Adrenal gland (tissue), 12 donors: ENCODE measurements around the gene HIP1. TPM values are rescaled to one million over a fixed set of nuclear protein-coding genes. Genes with fewer than 3 reads are reported as not detected.
"Not testable (repeated sequence)": the region's sequence is repeated elsewhere in the genome, so short reads cannot be mapped to it uniquely, and the experiment has no call there.

ENCODE experiments used
- DNase-seq, 7 donors: peaks; one replicate each; pipeline ENCODE4 v3.0.0-alpha.2; 2019 to 2020
- H3K27ac ChIP-seq, 5 donors: fragments of 200-600 bp; sonication (generic) in 4 of 5; 1 replicate in 3 of 5; 2 replicates in 2 of 5; pipeline versions ENCODE4 v1.5.1 to v1.8.0; 2016 to 2020; ENCODE audit warnings: mild to moderate bottlenecking in 1 of 5
- H3K27me3 ChIP-seq: fragments of 200-600 bp; 2 replicates; pipeline ENCODE4 v1.8.0; 2021
- H3K36me3 ChIP-seq, 2 donors: fragments of 200-600 bp; replicated peaks in 1 of 2; 1 replicate in 1 of 2; 2 replicates in 1 of 2; pipeline versions ENCODE4 v1.5.1 to v1.8.0; 2018 to 2022
- H3K4me1 ChIP-seq, 2 donors: fragments of 200-600 bp; replicated peaks in 1 of 2; 1 replicate in 1 of 2; 2 replicates in 1 of 2; pipeline versions ENCODE4 v1.5.1 to v1.8.0; 2018 to 2021
- H3K4me3 ChIP-seq, 4 donors: fragments of 200-600 bp; sonication (generic) in 3 of 4; one replicate each; pipeline ENCODE4 v1.5.1; 2016 to 2018
- H3K9me3 ChIP-seq, 3 donors: fragments of 200-600 bp; sonication (generic) in 1 of 3; replicated peaks in 1 of 3; 1 replicate in 2 of 3; 2 replicates in 1 of 3; pipeline versions ENCODE4 v1.5.1 to v1.8.0; 2016 to 2021
- POLR2A ChIP-seq, 2 donors: fragments of 450-650 bp; IDR thresholded peaks; one replicate each; pipeline ENCODE4 v1.6.1; 2017; ENCODE audit warnings: antibody characterized with exemption in 2 of 2, mild to moderate bottlenecking in 2 of 2, moderate library complexity in 1 of 2
- WGBS, 4 donors: extraction: QIAGEN DNeasy Blood & Tissue Kit in 2 of 4; methylation state at CpG; one replicate each; pipeline versions ENCODE4 v1.1.5 to v1.1.7; 2013 to 2017; 5-methylcytosine and 5-hydroxymethylcytosine counted together
- intact Hi-C, 2 donors: fragments of 100-400 bp; cut with DNase I; formaldehyde crosslinking; loops; one replicate each; pipeline versions ENCODE4 v1.14.1 to v1.15.0; 2022 to 2023
- polyA plus RNA-seq, 3 donors: library from polyadenylated mRNA; stranded (reverse); fragments of 200-250 nt in 2 of 3; fragments of 350-450 nt in 1 of 3; fragmentation: Illumina TruSeq in 1 of 3; extraction: RNeasy Lipid Tissue Mini Kit (QIAGEN cat#74804) in 1 of 3; gene quantifications; one replicate each; pipeline ENCODE4 v1.2.3, GENCODE V29; 2013 to 2014
- total RNA-seq, 9 donors: library from RNA; depleted of rRNA in 4 of 9; stranded (reverse); fragments of >200 nt in 4 of 9; fragments of 120-200 nt in 1 of 9; fragmentation: NEBNext Ultra II Directional in 1 of 9; extraction: Animal tissue kit (Norgen Biotek cat#: 25700) in 1 of 9; gene quantifications; one replicate each; pipeline versions ENCODE4 v1.1.0 to v1.2.4, GENCODE V29; 2013 to 2023
- TF ChIP-seq, protein P1 (sequence below), 6 experiments: fragments of 450-650 bp in 4 of 6; fragments of 200-600 bp in 2 of 6; sonication (generic) in 1 of 6; IDR thresholded peaks; 1 replicate in 5 of 6; 2 replicates in 1 of 6; pipeline versions ENCODE4 v1.5.1 to v1.8.0; 2016 to 2021; ENCODE audit warnings: antibody characterized with exemption in 6 of 6, mild to moderate bottlenecking in 2 of 6, moderate library complexity in 1 of 6
- donor health status: healthy with polysubstance abuse.
- donor health status: Bipolar disorder and iron deficiency.
- donor health status: DM: yes; HTN: yes; CAD: no.
- donor health status: DM: no; HTN: no; CAD: no.
- donor health status: DM: no; HTN: no; CAD: no.
- donor health status: DM: yes; HTN: yes; CAD: no.

Gene HIP1
- total and polyA plus RNA-seq, 12 donors, result 5.9 to 48.9 (median 32.8) TPM

- no peaks in the 10 kb centered on the region for H3K27me3 ChIP-seq
- H3K27ac ChIP-seq, result no peak overlapping the region
- no peak overlapping the region for H3K4me3 ChIP-seq
- no peaks in the 10 kb centered on the region for H3K4me1 ChIP-seq
- H3K9me3 ChIP-seq, result no peaks in the 10 kb centered on the region
- H3K36me3 ChIP-seq, result no peaks in the 10 kb centered on the region
- TF ChIP-seq POLR2A (IDR thresholded peaks at IDR 0.05), result no peak
- TF ChIP-seq, protein P1, sequence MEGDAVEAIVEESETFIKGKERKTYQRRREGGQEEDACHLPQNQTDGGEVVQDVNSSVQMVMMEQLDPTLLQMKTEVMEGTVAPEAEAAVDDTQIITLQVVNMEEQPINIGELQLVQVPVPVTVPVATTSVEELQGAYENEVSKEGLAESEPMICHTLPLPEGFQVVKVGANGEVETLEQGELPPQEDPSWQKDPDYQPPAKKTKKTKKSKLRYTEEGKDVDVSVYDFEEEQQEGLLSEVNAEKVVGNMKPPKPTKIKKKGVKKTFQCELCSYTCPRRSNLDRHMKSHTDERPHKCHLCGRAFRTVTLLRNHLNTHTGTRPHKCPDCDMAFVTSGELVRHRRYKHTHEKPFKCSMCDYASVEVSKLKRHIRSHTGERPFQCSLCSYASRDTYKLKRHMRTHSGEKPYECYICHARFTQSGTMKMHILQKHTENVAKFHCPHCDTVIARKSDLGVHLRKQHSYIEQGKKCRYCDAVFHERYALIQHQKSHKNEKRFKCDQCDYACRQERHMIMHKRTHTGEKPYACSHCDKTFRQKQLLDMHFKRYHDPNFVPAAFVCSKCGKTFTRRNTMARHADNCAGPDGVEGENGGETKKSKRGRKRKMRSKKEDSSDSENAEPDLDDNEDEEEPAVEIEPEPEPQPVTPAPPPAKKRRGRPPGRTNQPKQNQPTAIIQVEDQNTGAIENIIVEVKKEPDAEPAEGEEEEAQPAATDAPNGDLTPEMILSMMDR (IDR thresholded peaks at IDR 0.05), result no peak
- intact Hi-C loops, result loop anchor here in 1 of 2 donors (5.0 kb wide), 1 partner anchor 36 kb away; no protein-coding TSS in a partner anchor
- no peak for DNase-seq
Measured at GRCh38 chr7:75686551-75686950, 52.2 kb downstream of the HIP1 start.

DNA sequence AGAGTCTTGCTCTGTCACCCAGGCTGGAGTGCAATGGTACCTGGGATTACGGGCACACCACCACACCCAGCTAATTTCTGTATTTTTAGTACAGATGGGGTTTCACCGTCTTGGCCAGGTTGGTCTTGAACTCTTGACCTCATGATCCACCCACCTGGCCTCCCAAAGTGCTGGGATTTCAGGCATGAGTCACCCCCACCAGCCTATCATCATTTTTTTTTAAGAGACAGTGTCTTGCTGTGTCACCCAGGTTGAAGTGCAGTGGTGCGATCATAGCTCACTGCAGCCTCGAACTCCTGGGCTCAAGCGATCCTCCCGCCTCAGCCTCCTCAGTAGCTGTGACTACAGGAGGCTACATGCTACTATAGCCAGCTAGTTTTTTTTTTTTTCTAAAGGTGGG lies 56.7 kb downstream of the HIP1 start:
- H3K9me3 ChIP-seq, intact Hi-C loops, H3K27ac ChIP-seq, H3K36me3 ChIP-seq, H3K4me1 ChIP-seq, DNase-seq, H3K4me3 ChIP-seq, H3K27me3 ChIP-seq: not testable (repeated sequence)
- WGBS, 4 donors, result 73 to 91% (median 76%) methylated on average over 6 of the region's 6 CpGs

GRCh38 chr7:75679060-75679459 lies 59.7 kb downstream of the HIP1 start:
- H3K36me3 ChIP-seq, result no peaks in the 10 kb centered on the region
- intact Hi-C loops, result no loop called here
- no peaks in the 10 kb centered on the region for H3K27me3 ChIP-seq
- H3K4me3 ChIP-seq, result no peak overlapping the region
- 81 to 96% (median 91%) methylated on average over 3 of the region's 3 CpGs for WGBS, 4 donors
- no peak for TF ChIP-seq POLR2A (IDR thresholded peaks at IDR 0.05)
- TF ChIP-seq, protein P1 (IDR thresholded peaks at IDR 0.05), result no peak
- no peaks in the 10 kb centered on the region for H3K4me1 ChIP-seq
- no peak for DNase-seq
- H3K9me3 ChIP-seq, result no peaks in the 10 kb centered on the region
- no peak overlapping the region for H3K27ac ChIP-seq

DNA sequence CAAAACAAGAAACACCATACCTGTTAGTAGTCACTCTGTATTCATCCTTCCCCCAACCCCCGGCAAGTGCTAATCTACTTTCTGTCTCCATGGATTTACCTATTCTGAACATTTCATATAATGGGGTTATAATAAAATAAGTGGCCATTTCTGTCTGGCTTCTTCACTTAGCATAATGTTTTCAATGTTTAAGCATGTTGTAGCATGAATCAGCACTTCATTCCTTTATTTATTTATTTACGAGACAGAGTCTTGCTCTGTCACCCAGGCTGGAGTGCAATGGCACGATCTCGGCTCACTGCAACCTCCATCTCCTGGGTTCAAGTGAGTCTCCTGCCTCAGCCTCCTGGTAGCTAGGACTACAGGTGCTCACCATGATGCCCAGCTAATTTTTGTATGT lies 69.2 kb downstream of the HIP1 start:
- no peak for DNase-seq
- no peaks in the 10 kb centered on the region for H3K36me3 ChIP-seq
- H3K9me3 ChIP-seq, result no peaks in the 10 kb centered on the region
- TF ChIP-seq, protein P1 (IDR thresholded peaks at IDR 0.05), result no peak
- TF ChIP-seq POLR2A (IDR thresholded peaks at IDR 0.05), result no peak
- no peaks in the 10 kb centered on the region for H3K27me3 ChIP-seq
- H3K27ac ChIP-seq, result no peak overlapping the region
- WGBS, 4 donors, result 68 to 94% (median 79%) methylated on average over 4 of the region's 4 CpGs
- no peak overlapping the region for H3K4me3 ChIP-seq
- peaks cover 5% of the 10 kb centered on the region in 2 donors for H3K4me1 ChIP-seq
- intact Hi-C loops, result no loop called here

DNA sequence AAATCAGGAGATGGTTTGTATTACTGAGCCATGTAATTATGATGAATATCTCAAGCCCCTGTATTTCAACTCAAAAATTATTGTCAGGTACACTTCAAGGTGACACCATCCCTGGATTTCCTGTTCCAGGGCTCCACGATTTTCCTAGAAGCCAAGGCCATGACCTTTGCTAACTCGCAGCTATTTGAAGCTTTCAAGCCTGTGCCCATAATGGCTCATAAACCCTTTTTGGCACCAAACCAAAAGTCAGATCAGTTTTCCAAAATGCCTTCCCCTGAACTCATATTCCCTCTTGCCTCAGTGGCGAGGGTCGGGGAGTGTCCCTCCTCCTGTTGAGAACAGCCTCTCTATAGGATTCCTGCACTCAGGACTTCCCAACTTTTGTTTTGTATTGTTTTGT lies 70.8 kb downstream of the HIP1 start:
- Histone ChIP-seq H3K36me3 (no peaks in the 10 kb centered on the region), H3K9me3 (no peaks in the 10 kb centered on the region), H3K4me3 (no peak overlapping the region), H3K27me3 (no peaks in the 10 kb centered on the region), H3K27ac (no peak overlapping the region), H3K4me1 (peaks cover 5% of the 10 kb centered on the region in 2 donors)
- DNase-seq, result no peak
- TF ChIP-seq, protein P1 (IDR thresholded peaks at IDR 0.05), result no peak
- WGBS, 4 donors, result 36 to 55% (median 46%) methylated on average over 4 of the region's 4 CpGs
- intact Hi-C loops, result no loop called here
